OCI-LY7 (cell line): Measurements from ENCODE around the gene GAN.

Experiments used
- CTCF ChIP-seq: fragments of 200-600 bp; sonication (generic); conservative IDR thresholded peaks from 2 replicates; pipeline ENCODE4 v1.5.1; 2014; ENCODE audit warnings: mild to moderate bottlenecking, antibody characterized with exemption, low read length, moderate library complexity, mixed read lengths
- EZH2phosphoT487 ChIP-seq: fragments of 200-600 bp; sonication (generic); IDR thresholded peaks from 2 replicates; pipeline ENCODE4 v1.6.1; 2018; ENCODE audit warnings: low read depth, borderline replicate concordance, mild to moderate bottlenecking, mixed run types, antibody characterized with exemption, low read length, moderate library complexity, mixed read lengths

- TF ChIP-seq CTCF (no peak), EZH2phosphoT487 (no peak)
These were observed 83.2 kb downstream of the GAN start for GRCh38 chr16:81397879-81398520.
